ENCODE results near the gene ELF4.

The ELF4 gene

GRCh38 chrX:130144509-130144908 lies 34.2 kb upstream of the ELF4 start:
- POLR2A ChIA-PET = no interaction called here
- DNase-seq (ENCODE audit: low read depth, low spot score) = no peak
- no peak for TF ChIP-seq CTCF (IDR thresholded peaks at IDR 0.05; ENCODE audit: insufficient read depth, low read length, missing control alignments)
- H3K4me3 ChIP-seq (ENCODE audit: low read depth, low read length) = no peak overlapping the region
- CTCF ChIA-PET = no interaction called here

GRCh38 chrX:130139474-130140201 lies 29.3 kb upstream of the ELF4 start:
- ChIA-PET CTCF (no interaction called here), POLR2A (no interaction called here)
- no peak for DNase-seq (ENCODE audit: low read depth, low spot score)
- TF ChIP-seq CTCF (IDR thresholded peaks at IDR 0.05; ENCODE audit: insufficient read depth, low read length, missing control alignments) = no peak
- H3K4me3 ChIP-seq (ENCODE audit: low read depth, low read length) = no peak overlapping the region

GRCh38 chrX:130136961-130137360 lies 26.7 kb upstream of the ELF4 start:
- no peak for TF ChIP-seq CTCF (IDR thresholded peaks at IDR 0.05; ENCODE audit: insufficient read depth, low read length, missing control alignments)
- no peak for DNase-seq (ENCODE audit: low read depth, low spot score)
- POLR2A ChIA-PET = no interaction called here
- H3K4me3 ChIP-seq (ENCODE audit: low read depth, low read length) = no peak overlapping the region
- CTCF ChIA-PET = no interaction called here

- TF ChIP-seq CTCF (IDR thresholded peaks at IDR 0.05; ENCODE audit: insufficient read depth, low read length, missing control alignments) = no peak
- DNase-seq (ENCODE audit: low read depth, low spot score) = no peak
- CTCF ChIA-PET = interaction anchor here (1.1 kb wide), 1 partner anchor 57 kb away, joined by 3 read pairs; no protein-coding TSS in a partner anchor
- POLR2A ChIA-PET = no interaction called here
- H3K4me3 ChIP-seq (ENCODE audit: low read depth, low read length) = no peak overlapping the region
These were observed 26.2 kb upstream of the ELF4 start for GRCh38 chrX:130136496-130136895.

DNA sequence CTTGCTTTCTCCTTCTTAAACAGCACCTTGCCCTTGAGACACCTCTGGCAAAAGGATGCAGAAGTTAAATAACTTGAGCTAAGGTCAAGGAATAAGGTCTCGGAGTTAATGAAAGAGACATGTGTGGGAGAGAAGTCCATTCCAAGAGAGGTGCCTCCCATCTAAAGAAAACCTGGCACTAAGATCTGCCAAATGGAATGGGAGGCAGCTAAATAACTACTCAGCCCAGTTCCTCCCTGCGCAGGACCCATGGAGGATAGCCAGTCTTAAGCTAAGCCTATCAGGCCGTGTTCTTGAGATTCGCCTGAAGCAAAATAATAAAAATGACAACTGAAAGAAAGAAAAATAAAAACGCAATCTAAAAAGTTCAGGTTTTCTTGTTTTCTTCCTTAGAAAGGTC lies 20.7 kb upstream of the ELF4 start:
- ChIA-PET CTCF (interaction anchor here (0.8 kb wide), 1 partner anchor 10 kb away, joined by 3 read pairs; no protein-coding TSS in a partner anchor), POLR2A (no interaction called here)
- H3K4me3 ChIP-seq (ENCODE audit: low read depth, low read length) = no peak overlapping the region
- DNase-seq (ENCODE audit: low read depth, low spot score) = no peak
- no peak for TF ChIP-seq CTCF (IDR thresholded peaks at IDR 0.05; ENCODE audit: insufficient read depth, low read length, missing control alignments)

- ChIA-PET CTCF (interaction anchor here (0.6 kb wide), 1 partner anchor 47 kb away, joined by 3 read pairs; no protein-coding TSS in a partner anchor), POLR2A (no interaction called here)
- no peak overlapping the region for H3K4me3 ChIP-seq (ENCODE audit: low read depth, low read length)
- no peak for TF ChIP-seq CTCF (IDR thresholded peaks at IDR 0.05; ENCODE audit: insufficient read depth, low read length, missing control alignments)
- no peak for DNase-seq (ENCODE audit: low read depth, low spot score)
These were observed 15.0 kb upstream of the ELF4 start for GRCh38 chrX:130125091-130125874.

Measured in AG04449 (cell line).